ENCODE data around the gene KCNJ16. TPM values are rescaled to one million over a fixed set of nuclear protein-coding genes. Genes with fewer than 3 reads are reported as not detected.

Gene KCNJ16
- total RNA-seq, 1 experiment from 2014 or later: not detected

DNA sequence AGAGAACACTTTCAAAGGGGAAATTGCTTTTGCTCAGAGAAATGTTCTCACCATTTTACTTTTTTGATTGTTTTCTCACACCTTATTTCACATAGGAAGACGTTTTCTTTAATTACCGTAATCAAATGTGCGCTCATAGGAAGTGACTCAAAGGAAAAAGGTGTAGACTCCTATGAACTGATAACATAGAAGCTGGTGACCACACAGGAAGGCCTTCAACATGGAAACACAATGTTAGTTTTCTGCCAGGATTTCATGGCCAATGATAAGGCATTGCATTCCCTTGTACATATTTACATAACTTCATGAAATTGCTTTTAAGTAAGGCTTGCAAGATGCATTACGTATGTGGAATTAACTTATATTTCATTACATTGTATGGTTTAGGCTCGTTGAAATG is 40.9 kb upstream of the KCNJ16 start:
- H3K27ac ChIP-seq (ENCODE audit: low read depth, low read length, poor library complexity, severe bottlenecking): no peak overlapping the region
- no peak overlapping the region for H3K4me3 ChIP-seq (ENCODE audit: low read depth, low read length, poor library complexity, severe bottlenecking)
- H3K9me3 ChIP-seq (ENCODE audit: low read depth, low read length, poor library complexity, severe bottlenecking): no peaks in the 10 kb centered on the region
- BruUV-seq (replicated peaks): no TSS peak
- ChIA-PET CTCF (no interaction called here), POLR2A (ENCODE audit: low non-redundant PET) (no interaction called here)
- DNase-seq (ENCODE audit: low spot score): no peak
- intact Hi-C loops (cut with micrococcal nuclease; ENCODE audit: unreplicated experiment): no loop called here
- H3K27me3 ChIP-seq (replicated peaks; ENCODE audit: insufficient read depth, low read depth, low read length, poor library complexity): no peaks in the 10 kb centered on the region
- H3K36me3 ChIP-seq (ENCODE audit: insufficient read depth, low read length, poor library complexity, severe bottlenecking): no peaks in the 10 kb centered on the region
- no peak for TF ChIP-seq EZH2 (IDR thresholded peaks at IDR 0.05; ENCODE audit: borderline replicate concordance, low read depth, low read length, poor library complexity, severe bottlenecking)
- TF ChIP-seq, protein P1, sequence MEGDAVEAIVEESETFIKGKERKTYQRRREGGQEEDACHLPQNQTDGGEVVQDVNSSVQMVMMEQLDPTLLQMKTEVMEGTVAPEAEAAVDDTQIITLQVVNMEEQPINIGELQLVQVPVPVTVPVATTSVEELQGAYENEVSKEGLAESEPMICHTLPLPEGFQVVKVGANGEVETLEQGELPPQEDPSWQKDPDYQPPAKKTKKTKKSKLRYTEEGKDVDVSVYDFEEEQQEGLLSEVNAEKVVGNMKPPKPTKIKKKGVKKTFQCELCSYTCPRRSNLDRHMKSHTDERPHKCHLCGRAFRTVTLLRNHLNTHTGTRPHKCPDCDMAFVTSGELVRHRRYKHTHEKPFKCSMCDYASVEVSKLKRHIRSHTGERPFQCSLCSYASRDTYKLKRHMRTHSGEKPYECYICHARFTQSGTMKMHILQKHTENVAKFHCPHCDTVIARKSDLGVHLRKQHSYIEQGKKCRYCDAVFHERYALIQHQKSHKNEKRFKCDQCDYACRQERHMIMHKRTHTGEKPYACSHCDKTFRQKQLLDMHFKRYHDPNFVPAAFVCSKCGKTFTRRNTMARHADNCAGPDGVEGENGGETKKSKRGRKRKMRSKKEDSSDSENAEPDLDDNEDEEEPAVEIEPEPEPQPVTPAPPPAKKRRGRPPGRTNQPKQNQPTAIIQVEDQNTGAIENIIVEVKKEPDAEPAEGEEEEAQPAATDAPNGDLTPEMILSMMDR (conservative IDR thresholded peaks at IDR 0.05; ENCODE audit: low read depth, low read length): no peak
- no peaks in the 10 kb centered on the region for H3K4me1 ChIP-seq (ENCODE audit: insufficient read depth, low read length, poor library complexity, severe bottlenecking)

DNA sequence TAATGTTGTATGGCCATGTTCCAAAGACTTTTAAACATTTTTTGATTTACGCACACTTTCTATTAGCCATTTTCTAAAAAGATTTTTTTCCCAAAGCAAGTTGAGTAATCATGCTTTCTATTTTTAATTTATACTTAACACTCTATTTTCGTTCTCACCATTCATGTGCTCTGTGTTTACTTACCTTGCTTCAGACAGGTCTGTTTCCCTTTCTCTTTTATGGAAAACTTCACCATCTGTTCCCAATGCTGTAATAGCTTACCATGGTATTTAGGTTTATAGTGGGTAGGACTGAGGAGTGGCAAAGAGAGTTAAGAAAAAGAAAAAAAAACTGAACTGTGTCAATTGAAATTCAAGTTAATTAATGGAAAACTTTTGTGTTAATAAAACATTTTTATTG is 37.5 kb upstream of the KCNJ16 start:
- Histone ChIP-seq H3K4me3 (ENCODE audit: low read depth, low read length, poor library complexity, severe bottlenecking) (no peak overlapping the region), H3K36me3 (ENCODE audit: insufficient read depth, low read length, poor library complexity, severe bottlenecking) (no peaks in the 10 kb centered on the region), H3K27me3 (replicated peaks; ENCODE audit: insufficient read depth, low read depth, low read length, poor library complexity) (no peaks in the 10 kb centered on the region), H3K27ac (ENCODE audit: low read depth, low read length, poor library complexity, severe bottlenecking) (no peak overlapping the region), H3K9me3 (ENCODE audit: low read depth, low read length, poor library complexity, severe bottlenecking) (no peaks in the 10 kb centered on the region), H3K4me1 (ENCODE audit: insufficient read depth, low read length, poor library complexity, severe bottlenecking) (no peaks in the 10 kb centered on the region)
- POLR2A ChIA-PET (ENCODE audit: low non-redundant PET): no interaction called here
- BruUV-seq (replicated peaks): no TSS peak
- TF ChIP-seq, protein P1 (conservative IDR thresholded peaks at IDR 0.05; ENCODE audit: low read depth, low read length): no peak
- no peak for TF ChIP-seq EZH2 (IDR thresholded peaks at IDR 0.05; ENCODE audit: borderline replicate concordance, low read depth, low read length, poor library complexity, severe bottlenecking)
- intact Hi-C loops (cut with micrococcal nuclease; ENCODE audit: unreplicated experiment): no loop called here
- DNase-seq (ENCODE audit: low spot score): no peak
- CTCF ChIA-PET: no interaction called here

DNA sequence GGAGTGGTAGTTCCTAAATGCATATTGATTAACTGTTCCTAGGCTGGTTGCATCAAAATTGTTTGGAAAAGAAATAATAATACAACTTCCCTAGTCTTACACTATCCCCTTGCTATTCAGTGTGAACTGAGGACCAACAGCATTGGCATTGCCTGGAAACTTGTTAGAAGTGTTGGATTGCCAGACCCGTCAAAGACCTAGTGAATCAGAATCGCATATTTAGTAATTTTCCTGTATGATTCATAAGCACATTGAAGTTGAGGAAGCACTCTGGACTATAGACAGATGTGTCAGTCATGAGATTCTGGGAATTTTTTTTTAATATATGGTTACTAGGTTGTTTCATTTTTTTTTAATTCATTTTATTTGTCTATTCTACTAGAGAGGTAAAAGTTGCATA is 34.7 kb upstream of the KCNJ16 start:
- Histone ChIP-seq H3K27me3 (replicated peaks; ENCODE audit: insufficient read depth, low read depth, low read length, poor library complexity) (no peaks in the 10 kb centered on the region), H3K36me3 (ENCODE audit: insufficient read depth, low read length, poor library complexity, severe bottlenecking) (no peaks in the 10 kb centered on the region), H3K4me3 (ENCODE audit: low read depth, low read length, poor library complexity, severe bottlenecking) (no peak overlapping the region), H3K9me3 (ENCODE audit: low read depth, low read length, poor library complexity, severe bottlenecking) (no peaks in the 10 kb centered on the region), H3K4me1 (ENCODE audit: insufficient read depth, low read length, poor library complexity, severe bottlenecking) (no peaks in the 10 kb centered on the region), H3K27ac (ENCODE audit: low read depth, low read length, poor library complexity, severe bottlenecking) (no peak overlapping the region)
- ChIA-PET CTCF (no interaction called here), POLR2A (ENCODE audit: low non-redundant PET) (no interaction called here)
- no peak for DNase-seq (ENCODE audit: low spot score)
- intact Hi-C loops (cut with micrococcal nuclease; ENCODE audit: unreplicated experiment): no loop called here
- TF ChIP-seq EZH2 (IDR thresholded peaks at IDR 0.05; ENCODE audit: borderline replicate concordance, low read depth, low read length, poor library complexity, severe bottlenecking): no peak
- TF ChIP-seq, protein P1 (conservative IDR thresholded peaks at IDR 0.05; ENCODE audit: low read depth, low read length): no peak
- BruUV-seq (replicated peaks): no TSS peak

Measured in A673 (cell line).